ENCODE measurements around the gene KRT15. TPM values are rescaled to one million over a fixed set of nuclear protein-coding genes. Genes with fewer than 3 reads are reported as not detected.

Gene KRT15
- total and polyA plus RNA-seq, 10 of the 15 experiments (the other 5 are each of a cell fraction or from before 2014, with no cell fraction given) = 0.06 to 0.17 TPM; not detected in 8

- H3K27me3 ChIP-seq (replicated peaks in 1 of 2; ENCODE audit: control insufficient read depth in 2 of 2, insufficient read depth in 2 of 2, low read length in 1 of 2) = peaks cover 0 to 3% of the 10 kb centered on the region in 2 experiments; a peak in 2 of 4 replicates
- ChIA-PET SMC1A (ENCODE audit: uncharacterized antibody, unreplicated experiment) (no interaction called here), POLR2A (no interaction called here), RAD21 (ENCODE audit: unreplicated experiment) (no interaction called here), CTCF (no interaction called here)
- no peak within 1 kb of the TSS for H3K9ac ChIP-seq (ENCODE audit: control insufficient read depth, insufficient read depth, low read length)
- no peak within 1 kb of the TSS for H3K4me2 ChIP-seq (ENCODE audit: control insufficient read depth, insufficient read depth)
- no peak for TF ChIP-seq PML (IDR thresholded peaks at IDR 0.05; ENCODE audit: low read length)
- FAIRE-seq = no peak
- no peaks in the 10 kb centered on the region for H4K20me1 ChIP-seq (ENCODE audit: control insufficient read depth, insufficient read depth)
- no TSS peak for BruUV-seq (replicated peaks)
- no peak for DNase-seq (ENCODE audit: low read depth, low spot score)
- no peak within 1 kb of the TSS for H3K4me3 ChIP-seq
- no peaks in the 10 kb centered on the region; the same call in 1 of the 2 replicates for H3K4me1 ChIP-seq (ENCODE audit: control insufficient read depth, insufficient read depth, low read length)
- ATAC-seq = no peak
- no peak within 1 kb of the TSS for H3K27ac ChIP-seq (ENCODE audit: control insufficient read depth, insufficient read depth)
- in situ Hi-C loops (cut with MboI) (no loop called here), intact Hi-C loops (cut with micrococcal nuclease; ENCODE audit: unreplicated experiment) (no loop called here)
- no peaks in the 10 kb centered on the region for H3K79me2 ChIP-seq (ENCODE audit: control insufficient read depth, insufficient read depth, low read length)
- no peak within 1 kb of the TSS for H2AFZ ChIP-seq (ENCODE audit: control insufficient read depth, low read depth, low read length)
- H3K9me3 ChIP-seq (replicated peaks; ENCODE audit: control insufficient read depth, insufficient read depth, low read length) = no peaks in the 10 kb centered on the region
- WGBS (ENCODE audit: insufficient coverage, insufficient replicate concordance, low lambda C conversion rate, missing lambda C conversion rate) = 57% methylated on average over 2 of the region's 2 CpGs
- no peaks in the 10 kb centered on the region for H3K36me3 ChIP-seq (ENCODE audit: control insufficient read depth in 2 of 2, insufficient read depth in 2 of 2, low read length in 1 of 2)
Observed at GRCh38 chr17:41481036-41481435, 37.7 kb downstream of the KRT15 start, which contains the start of gene KRT35. Gene KRT35 (minus strand): TSS chr17:41481151. CDS start chr17:41481097, 54 bp downstream.

- no peak for DNase-seq (ENCODE audit: low read depth, low spot score)
- H3K4me1 ChIP-seq (ENCODE audit: control insufficient read depth, insufficient read depth, low read length) = no peaks in the 10 kb centered on the region; the same call in 1 of the 2 replicates
- ATAC-seq = no peak
- H3K4me2 ChIP-seq (ENCODE audit: control insufficient read depth, insufficient read depth) = no peak overlapping the region
- RAD21 ChIA-PET (ENCODE audit: unreplicated experiment) = no interaction called here
- POLR2A ChIA-PET = no interaction called here
- no peaks in the 10 kb centered on the region for H3K9me3 ChIP-seq (replicated peaks; ENCODE audit: control insufficient read depth, insufficient read depth, low read length)
- no TSS peak for BruUV-seq (replicated peaks)
- no peak overlapping the region for H3K9ac ChIP-seq (ENCODE audit: control insufficient read depth, insufficient read depth, low read length)
- no peak overlapping the region for H3K4me3 ChIP-seq
- WGBS (ENCODE audit: insufficient coverage, insufficient replicate concordance, low lambda C conversion rate, missing lambda C conversion rate) = 58% methylated on average over 10 of the region's 10 CpGs
- CTCF ChIA-PET = no interaction called here
- intact Hi-C loops (cut with micrococcal nuclease; ENCODE audit: unreplicated experiment) = no loop called here
- no peaks in the 10 kb centered on the region for H4K20me1 ChIP-seq (ENCODE audit: control insufficient read depth, insufficient read depth)
- peaks cover 0 to 3% of the 10 kb centered on the region in 2 experiments; a peak in 2 of 4 replicates for H3K27me3 ChIP-seq (replicated peaks in 1 of 2; ENCODE audit: control insufficient read depth in 2 of 2, insufficient read depth in 2 of 2, low read length in 1 of 2)
- no peaks in the 10 kb centered on the region for H3K79me2 ChIP-seq (ENCODE audit: control insufficient read depth, insufficient read depth, low read length)
- no peak for FAIRE-seq
- in situ Hi-C loops (cut with MboI) = no loop called here
- H3K27ac ChIP-seq (ENCODE audit: control insufficient read depth, insufficient read depth) = no peak overlapping the region
- H2AFZ ChIP-seq (ENCODE audit: control insufficient read depth, low read depth, low read length) = no peak overlapping the region
- H3K36me3 ChIP-seq (ENCODE audit: control insufficient read depth in 2 of 2, insufficient read depth in 2 of 2, low read length in 1 of 2) = no peaks in the 10 kb centered on the region
- SMC1A ChIA-PET (ENCODE audit: uncharacterized antibody, unreplicated experiment) = no interaction called here
- TF ChIP-seq NR2C2 (IDR thresholded peaks at IDR 0.05; ENCODE audit: borderline replicate concordance, control insufficient read depth, insufficient read length, low read depth) = no peak
- TF ChIP-seq, protein P1, sequence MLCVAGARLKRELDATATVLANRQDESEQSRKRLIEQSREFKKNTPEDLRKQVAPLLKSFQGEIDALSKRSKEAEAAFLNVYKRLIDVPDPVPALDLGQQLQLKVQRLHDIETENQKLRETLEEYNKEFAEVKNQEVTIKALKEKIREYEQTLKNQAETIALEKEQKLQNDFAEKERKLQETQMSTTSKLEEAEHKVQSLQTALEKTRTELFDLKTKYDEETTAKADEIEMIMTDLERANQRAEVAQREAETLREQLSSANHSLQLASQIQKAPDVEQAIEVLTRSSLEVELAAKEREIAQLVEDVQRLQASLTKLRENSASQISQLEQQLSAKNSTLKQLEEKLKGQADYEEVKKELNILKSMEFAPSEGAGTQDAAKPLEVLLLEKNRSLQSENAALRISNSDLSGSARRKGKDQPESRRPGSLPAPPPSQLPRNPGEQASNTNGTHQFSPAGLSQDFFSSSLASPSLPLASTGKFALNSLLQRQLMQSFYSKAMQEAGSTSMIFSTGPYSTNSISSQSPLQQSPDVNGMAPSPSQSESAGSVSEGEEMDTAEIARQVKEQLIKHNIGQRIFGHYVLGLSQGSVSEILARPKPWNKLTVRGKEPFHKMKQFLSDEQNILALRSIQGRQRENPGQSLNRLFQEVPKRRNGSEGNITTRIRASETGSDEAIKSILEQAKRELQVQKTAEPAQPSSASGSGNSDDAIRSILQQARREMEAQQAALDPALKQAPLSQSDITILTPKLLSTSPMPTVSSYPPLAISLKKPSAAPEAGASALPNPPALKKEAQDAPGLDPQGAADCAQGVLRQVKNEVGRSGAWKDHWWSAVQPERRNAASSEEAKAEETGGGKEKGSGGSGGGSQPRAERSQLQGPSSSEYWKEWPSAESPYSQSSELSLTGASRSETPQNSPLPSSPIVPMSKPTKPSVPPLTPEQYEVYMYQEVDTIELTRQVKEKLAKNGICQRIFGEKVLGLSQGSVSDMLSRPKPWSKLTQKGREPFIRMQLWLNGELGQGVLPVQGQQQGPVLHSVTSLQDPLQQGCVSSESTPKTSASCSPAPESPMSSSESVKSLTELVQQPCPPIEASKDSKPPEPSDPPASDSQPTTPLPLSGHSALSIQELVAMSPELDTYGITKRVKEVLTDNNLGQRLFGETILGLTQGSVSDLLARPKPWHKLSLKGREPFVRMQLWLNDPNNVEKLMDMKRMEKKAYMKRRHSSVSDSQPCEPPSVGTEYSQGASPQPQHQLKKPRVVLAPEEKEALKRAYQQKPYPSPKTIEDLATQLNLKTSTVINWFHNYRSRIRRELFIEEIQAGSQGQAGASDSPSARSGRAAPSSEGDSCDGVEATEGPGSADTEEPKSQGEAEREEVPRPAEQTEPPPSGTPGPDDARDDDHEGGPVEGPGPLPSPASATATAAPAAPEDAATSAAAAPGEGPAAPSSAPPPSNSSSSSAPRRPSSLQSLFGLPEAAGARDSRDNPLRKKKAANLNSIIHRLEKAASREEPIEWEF (IDR thresholded peaks at IDR 0.05; ENCODE audit: insufficient replicate concordance, low read depth, low read length) = no peak
- TF ChIP-seq BCL11A (IDR thresholded peaks at IDR 0.05; ENCODE audit: low read depth, low read length) = no peak
- TF ChIP-seq MXI1 (IDR thresholded peaks at IDR 0.05; ENCODE audit: low read depth, low read length) = no peak
- no peak for TF ChIP-seq ATF2 (IDR thresholded peaks at IDR 0.05; ENCODE audit: low read length)
- TF ChIP-seq USF1 (IDR thresholded peaks at IDR 0.05; ENCODE audit: borderline replicate concordance, extremely low read length, insufficient read depth, low read depth, low read length) = no peak
Observed at GRCh38 chr17:41480581-41480980, 38.1 kb downstream of the KRT15 start.

Data from GM12878 (cell line).